HG02759 (cell line): ENCODE results near the gene C1QA.

ENCODE experiments used
- ATAC-seq: cut with Tn5 transposase; IDR thresholded peaks from one replicate; pipeline ENCODE4 v1.9.1; 2021; ENCODE audit warnings: mild to moderate bottlenecking, moderate library complexity; ENCODE audit not compliant: unreplicated experiment

The C1QA gene, protein sequence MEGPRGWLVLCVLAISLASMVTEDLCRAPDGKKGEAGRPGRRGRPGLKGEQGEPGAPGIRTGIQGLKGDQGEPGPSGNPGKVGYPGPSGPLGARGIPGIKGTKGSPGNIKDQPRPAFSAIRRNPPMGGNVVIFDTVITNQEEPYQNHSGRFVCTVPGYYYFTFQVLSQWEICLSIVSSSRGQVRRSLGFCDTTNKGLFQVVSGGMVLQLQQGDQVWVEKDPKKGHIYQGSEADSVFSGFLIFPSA

DNA sequence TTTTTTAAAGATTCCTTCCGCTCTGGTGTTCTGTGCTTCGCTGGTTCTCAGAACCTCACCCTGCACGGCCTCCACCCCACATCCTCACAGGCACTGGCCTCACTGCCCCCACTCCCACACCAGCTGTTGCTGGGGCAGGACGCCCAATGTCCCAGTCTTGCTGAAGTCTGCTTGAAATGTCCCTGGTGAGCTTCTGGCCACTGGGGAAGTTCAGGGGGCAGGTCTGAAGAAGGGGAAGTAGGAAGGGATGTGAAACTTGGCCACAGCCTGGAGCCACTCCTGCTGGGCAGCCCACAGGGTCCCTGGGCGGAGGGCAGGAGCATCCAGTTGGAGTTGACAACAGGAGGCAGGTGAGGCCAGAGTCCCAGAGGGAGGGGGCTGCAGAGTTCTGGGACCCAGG lies at the start of gene C1QA:
Gene C1QA, plus strand, starts transcription at position 276 of the 400 bp plus-strand sequence. CDS start 989 bp downstream, outside the sequence.
- no peak for ATAC-seq

DNA sequence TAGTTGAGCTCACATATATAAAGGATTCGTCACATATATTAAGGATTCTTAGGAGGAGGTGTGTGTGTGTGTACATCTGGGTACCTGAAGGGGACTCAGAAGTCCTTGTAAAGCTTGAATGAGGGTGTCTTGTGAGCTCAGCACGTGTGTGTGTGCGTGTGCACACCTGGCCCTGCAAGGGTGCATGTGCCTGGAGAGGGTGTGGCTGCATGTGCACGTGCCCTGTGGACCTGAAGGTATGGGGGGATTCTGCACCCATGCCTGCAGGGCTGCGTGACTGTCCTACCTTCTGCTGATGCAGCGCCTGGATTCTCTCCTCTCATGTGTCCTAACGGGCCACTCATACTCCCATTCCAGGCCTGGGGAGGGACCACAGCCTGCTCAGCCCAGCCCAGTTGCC lies 49.2 kb upstream of the C1QA start:
- ATAC-seq = no peak

DNA sequence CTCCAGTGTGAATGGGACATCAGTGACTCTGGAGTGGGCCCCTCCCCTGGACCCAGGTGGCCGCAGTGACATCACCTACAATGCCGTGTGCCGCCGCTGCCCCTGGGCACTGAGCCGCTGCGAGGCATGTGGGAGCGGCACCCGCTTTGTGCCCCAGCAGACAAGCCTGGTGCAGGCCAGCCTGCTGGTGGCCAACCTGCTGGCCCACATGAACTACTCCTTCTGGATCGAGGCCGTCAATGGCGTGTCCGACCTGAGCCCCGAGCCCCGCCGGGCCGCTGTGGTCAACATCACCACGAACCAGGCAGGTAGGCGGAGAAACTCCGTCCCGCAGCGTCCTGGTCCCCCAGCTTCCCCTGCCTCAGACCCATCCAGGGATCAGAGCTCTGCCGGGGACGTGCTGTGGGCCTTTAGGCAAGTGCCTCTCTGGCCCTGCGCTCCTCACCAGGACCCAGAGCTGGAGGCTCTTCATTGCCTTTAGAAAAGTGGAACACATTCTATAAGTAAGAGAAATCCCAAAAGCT lies 47.5 kb upstream of the C1QA start:
- ATAC-seq = no peak

DNA sequence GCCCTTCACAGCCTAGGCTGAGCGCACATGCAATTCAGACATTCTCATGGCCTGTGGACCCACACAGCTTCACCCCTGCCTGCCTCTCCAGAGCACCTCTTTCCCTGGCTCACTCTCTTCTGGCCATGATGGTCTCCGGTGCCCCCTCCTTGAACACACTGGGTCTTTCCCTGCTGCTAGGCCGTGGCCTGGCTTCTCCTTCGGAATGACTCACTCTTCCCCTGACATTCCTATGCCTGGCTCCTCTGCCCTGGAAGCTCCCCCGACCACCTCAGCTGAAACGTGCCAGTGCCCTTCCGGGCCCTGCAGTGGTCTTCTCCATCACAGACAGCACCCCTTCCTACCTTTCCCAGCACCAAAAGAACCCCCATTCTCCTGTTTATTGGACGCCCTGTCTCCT lies 44.9 kb upstream of the C1QA start:
- no peak for ATAC-seq

DNA sequence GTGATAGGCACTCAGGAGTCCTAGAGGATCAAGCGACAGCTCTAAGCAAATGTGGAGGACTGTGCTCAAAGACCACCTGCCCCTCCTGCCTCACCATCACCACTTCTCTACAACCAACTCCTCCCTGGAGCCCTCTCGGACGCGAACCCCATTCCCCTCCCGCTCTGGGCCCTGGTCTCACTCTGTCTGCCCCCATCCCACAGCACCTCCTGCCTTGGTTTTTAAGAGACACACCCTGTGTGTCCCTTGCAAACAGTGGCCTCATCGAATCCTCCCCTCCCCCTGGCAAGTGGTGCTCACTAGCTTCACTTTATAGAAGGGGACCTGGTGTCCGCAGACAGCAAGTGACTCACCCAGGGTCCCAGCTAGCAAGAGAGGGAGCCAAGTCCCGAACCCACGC lies 44.4 kb upstream of the C1QA start:
- no peak for ATAC-seq

DNA sequence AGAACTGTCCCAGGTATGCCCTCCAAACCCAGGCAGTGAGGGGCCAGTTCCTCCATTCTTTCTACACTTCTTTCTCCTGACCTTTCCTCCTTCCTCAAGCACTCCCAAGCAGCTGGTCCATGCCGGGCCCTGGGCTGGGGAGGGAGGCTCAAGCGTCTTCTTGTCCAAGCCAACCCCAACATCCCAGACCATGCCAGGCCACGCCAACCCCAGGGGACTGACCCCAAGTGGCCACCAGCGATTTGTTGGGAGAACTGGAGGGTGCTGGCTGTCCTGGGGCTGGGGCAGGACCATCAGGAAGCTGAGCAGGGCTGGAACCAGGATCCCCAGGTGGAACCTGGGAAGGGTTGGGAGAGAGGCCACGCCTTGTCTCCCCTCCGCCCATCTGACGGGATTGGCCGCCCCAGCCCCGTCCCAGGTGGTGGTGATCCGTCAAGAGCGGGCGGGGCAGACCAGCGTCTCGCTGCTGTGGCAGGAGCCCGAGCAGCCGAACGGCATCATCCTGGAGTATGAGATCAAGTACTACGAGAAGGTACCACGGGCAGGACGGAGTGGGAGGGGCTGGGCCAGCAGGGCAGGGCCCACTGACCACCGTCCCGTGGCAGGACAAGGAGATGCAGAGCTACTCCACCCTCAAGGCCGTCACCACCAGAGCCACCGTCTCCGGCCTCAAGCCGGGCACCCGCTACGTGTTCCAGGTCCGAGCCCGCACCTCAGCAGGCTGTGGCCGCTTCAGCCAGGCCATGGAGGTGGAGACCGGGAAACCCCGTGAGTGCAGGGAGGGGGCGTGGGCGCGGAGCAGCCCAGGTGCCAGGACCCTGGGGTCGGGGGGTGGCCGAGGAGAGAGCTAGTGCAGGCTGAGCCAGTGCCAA lies 43.3 kb upstream of the C1QA start:
- no peak for ATAC-seq

DNA sequence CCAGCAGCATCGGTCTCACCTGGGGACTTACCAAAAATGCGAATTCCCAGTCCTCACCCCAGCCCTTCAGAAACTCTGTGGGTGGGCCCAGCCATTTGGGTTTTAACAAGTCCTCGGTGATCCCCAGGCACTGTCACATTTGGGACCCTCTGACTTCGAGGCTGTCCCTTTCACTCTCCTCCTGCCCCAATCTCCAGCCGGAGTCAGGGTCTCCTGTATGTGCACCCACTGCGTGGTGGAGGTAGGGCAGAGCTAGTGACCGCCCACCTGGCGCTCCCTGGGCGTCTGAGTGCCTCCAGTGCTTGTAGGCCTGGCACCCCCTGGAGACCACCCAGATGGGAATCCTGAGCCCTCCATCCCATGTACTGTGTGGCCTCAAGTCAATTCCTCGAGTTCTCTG lies 42.0 kb upstream of the C1QA start:
- no peak for ATAC-seq

DNA sequence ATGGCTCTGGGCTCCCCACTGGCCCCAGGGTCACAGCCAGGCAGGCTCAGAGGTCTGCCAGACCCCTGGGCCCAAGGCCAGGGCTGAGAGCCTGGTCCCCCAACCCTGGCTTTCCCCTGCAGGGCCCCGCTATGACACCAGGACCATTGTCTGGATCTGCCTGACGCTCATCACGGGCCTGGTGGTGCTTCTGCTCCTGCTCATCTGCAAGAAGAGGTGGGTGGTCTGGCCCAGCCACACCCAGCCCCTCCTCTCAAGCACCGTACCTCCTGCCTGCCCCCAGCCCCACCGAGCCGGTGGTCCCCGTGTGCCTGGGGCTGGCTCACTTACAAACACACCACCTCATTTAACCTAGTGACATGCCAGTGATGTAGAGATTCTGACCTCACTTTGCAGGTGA lies 41.3 kb upstream of the C1QA start:
- no peak for ATAC-seq

DNA sequence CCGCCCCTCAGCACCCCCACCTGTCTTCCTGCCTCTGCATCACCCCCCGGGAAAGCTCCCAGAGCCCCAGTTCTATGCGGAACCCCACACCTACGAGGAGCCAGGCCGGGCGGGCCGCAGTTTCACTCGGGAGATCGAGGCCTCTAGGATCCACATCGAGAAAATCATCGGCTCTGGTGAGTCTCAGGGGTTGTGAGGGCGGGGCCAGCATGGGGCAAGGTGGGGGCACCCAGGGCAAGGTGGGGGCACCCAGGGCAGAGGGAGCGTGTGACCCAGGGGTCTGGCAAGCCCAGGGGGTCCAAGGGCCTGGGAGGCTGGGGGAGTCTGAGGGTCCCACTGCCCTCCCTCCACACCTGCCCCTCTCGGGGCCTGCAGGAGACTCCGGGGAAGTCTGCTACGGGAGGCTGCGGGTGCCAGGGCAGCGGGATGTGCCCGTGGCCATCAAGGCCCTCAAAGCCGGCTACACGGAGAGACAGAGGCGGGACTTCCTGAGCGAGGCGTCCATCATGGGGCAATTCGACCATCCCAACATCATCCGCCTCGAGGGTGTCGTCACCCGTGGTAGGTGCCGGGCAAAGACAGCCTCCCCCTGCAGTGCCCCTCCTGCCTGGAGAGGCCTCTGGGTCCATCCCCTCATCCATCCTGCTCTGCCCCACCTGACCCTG lies 39.0 kb upstream of the C1QA start:
- ATAC-seq = no peak

DNA sequence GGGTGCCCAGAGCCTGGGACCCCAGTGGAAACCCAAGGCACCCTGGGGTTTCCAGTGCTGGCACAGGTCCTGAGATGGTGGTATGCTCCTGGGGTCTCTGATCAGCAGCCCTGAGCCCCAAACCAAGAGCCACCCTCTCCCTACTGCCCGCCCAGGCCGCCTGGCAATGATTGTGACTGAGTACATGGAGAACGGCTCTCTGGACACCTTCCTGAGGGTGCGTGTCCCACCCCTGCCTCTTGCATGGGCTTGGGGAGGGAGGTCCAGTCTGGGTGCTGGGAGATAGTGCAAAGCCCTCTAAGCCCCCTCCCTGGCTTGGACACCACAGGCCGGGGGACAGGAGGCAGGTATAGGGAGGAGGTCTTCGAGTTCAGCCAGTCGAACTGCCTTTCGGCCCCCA lies 38.4 kb upstream of the C1QA start:
- ATAC-seq = no peak

DNA sequence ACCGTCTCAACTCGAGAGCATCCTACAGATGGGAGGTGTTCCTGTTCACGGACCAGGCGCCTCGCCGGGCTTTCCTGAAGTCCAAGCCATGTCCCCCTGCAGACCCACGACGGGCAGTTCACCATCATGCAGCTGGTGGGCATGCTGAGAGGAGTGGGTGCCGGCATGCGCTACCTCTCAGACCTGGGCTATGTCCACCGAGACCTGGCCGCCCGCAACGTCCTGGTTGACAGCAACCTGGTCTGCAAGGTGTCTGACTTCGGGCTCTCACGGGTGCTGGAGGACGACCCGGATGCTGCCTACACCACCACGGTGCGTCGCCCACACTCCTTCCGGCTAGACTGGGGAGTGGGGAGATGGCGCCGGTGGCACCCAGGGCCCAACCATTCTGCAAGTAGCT lies 37.7 kb upstream of the C1QA start:
- no peak for ATAC-seq

DNA sequence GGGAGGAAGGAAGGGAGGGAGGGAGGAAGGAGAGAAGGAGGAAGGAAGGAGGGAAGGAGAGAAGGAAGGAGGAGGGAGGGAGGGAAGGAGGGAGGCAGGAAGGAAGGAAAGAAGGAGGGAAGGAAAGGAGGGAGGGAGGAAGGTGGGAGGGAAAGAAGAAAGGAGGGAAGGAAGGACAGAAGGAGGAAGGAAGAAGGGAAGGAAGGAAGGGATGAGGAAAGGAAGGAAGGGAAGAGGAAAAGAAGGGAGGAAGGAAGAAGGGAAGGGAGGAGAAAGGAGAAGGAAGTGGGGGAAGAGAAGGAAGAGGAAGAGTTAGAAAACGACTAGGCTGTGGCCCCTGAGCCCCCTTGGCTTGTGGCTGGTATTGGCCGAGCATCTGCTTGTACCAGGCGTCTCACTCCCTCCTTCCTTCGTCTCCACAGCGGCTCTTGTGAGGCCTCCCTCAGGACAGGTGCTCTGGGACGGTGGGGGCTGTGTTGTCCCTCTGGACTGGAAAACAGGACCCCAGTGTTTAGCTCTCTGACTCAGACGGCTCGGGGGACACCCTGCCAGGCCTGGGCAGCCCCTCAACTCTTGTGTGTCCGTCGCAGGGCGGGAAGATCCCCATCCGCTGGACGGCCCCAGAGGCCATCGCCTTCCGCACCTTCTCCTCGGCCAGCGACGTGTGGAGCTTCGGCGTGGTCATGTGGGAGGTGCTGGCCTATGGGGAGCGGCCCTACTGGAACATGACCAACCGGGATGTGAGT lies 36.2 kb upstream of the C1QA start:
- no peak for ATAC-seq

DNA sequence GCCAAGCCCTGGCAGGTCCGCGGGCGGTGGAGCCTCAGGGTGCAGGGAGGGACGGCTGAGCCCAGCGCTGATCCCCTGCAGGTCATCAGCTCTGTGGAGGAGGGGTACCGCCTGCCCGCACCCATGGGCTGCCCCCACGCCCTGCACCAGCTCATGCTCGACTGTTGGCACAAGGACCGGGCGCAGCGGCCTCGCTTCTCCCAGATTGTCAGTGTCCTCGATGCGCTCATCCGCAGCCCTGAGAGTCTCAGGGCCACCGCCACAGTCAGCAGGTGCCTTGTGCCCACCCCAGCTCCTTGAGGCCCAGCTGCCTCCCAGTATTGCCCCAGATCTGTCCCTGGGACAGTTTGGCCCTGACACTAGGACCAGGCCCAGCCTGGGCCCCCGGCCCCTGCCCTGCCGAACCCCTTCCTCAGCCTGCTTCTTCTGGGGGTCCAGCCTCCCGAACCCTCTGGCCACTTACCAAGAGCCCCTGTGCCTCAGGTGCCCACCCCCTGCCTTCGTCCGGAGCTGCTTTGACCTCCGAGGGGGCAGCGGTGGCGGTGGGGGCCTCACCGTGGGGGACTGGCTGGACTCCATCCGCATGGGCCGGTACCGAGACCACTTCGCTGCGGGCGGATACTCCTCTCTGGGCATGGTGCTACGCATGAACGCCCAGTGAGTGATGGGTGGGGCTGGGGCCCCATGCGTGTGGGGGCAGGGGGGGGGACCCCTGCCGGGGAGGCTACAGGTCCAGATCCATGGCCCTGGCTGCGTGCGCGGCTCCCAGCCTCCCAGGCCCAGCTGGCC lies 35.4 kb upstream of the C1QA start:
- ATAC-seq = no peak

DNA sequence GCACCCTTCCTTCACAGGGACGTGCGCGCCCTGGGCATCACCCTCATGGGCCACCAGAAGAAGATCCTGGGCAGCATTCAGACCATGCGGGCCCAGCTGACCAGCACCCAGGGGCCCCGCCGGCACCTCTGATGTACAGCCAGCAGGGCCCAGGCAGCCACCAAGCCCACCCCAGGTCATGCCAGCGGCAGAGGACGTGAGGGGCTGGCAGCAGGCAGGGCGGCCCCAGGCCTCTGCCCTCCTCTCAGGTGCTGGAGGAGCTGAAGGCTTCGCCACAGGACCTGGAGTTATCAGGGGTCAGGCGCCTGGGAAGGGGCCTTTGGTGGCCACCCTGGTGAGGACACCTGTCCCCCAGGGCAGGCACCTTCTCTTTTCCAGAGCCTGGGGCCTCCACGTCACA lies 34.8 kb upstream of the C1QA start:
- no peak for ATAC-seq

DNA sequence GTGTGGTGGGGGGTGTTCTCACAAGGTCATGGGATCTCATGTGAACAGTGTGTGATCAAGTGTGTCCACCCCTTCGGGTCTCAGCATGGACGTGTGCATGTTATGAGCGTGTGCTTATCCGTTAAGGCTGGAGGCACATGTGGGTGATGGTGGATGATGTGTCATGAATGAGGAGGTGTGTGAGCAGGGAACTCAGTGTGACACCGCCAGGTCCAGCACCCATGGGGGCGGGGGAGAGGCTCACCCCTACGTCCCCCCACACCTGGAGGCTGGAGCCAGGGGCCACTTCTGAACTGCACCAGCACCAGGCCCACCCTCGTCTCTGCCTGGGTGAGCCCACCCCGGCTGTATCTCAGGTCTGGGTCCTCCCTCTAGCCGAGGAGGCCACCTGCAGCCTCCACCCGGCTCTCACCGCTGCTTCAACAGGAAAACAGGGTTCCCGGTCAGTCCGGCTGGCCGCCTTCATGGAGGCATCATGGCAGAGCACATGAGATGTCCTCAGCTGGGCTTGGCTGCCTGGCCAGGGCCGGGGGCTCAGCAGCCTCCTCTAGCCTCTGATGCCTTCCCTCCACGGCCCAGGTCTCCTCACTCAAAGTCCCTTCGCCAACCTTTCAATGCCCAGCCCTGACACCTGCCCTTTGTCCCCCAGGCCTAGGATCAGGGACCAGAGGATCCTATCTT lies 34.2 kb upstream of the C1QA start:
- no peak for ATAC-seq

DNA sequence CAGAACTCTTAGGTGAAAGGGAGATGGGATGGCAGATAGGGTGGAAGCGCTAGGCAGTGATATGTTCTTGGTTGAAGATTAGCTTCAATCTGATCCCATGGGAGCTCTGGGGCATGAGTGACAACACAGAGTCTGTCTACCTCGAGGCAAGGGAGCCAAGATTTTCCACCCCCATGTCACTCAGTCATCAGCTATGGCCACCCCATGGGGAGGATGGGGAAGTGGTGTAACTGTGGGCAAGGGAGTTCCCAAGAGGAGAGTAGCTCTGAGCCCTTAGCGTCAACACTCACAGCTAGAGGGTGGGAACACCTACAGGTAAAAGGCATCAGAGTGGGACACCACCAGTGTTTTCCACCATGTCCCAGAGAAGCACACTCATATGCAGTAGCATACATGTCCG lies 30.3 kb upstream of the C1QA start:
- ATAC-seq = no peak

DNA sequence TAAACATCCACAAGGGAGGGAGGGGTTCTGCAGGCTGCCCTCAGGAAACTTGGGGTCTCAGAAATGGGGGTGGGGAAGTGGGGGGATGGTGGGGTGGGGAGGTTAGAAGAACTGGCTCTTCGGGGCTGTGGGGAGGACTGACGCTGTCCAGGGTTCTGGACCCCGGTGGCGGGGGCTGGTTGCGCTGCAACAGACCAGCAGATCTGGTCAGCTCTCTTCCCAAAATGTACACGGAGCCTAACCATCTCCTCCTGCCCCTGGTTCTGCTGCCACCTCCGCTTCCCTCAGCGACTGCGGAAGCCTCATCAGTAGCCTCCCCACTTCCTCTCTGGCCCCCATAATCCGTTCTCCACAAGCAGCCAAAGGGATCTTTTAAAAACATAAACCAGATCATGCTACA lies 29.3 kb upstream of the C1QA start:
- ATAC-seq = no peak

DNA sequence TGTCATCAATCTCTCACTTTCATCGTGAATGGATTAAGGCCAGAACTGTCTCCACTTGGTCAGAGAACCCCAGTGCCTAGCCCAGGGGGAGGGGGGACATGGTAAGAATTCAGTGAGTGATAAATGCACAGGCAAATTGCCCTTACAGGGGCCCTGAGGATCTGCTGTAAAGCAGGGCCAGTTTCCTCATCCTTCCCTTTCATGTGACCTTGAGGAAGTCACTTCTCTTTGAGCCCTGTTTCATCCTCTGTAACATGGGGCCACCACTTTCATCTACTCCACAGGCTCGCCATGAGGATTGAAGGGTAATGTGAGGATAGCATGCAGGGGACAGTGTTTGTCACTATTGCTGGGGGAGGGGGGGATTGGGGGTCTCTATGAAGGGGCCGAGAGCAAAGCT lies 28.1 kb upstream of the C1QA start:
- no peak for ATAC-seq

DNA sequence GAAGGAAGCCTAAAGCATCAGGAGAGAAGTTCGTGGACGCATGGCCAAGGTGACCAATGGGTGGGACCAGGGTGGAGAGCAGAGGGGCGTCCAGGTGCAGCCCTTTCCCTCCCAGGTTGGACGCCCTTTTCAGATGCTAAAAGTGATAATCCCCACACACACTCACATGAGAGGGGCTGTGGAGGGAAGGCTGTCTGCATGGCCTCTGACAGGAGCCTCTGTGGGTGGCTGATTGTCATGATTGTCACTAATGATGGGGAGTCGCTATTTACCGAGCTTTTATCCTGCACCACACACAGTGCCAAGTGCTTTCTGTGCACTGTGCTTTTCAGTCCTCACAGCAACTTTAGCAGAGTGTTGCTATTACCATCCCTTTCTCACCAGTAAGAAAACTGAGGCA lies 27.1 kb upstream of the C1QA start:
- no peak for ATAC-seq

DNA sequence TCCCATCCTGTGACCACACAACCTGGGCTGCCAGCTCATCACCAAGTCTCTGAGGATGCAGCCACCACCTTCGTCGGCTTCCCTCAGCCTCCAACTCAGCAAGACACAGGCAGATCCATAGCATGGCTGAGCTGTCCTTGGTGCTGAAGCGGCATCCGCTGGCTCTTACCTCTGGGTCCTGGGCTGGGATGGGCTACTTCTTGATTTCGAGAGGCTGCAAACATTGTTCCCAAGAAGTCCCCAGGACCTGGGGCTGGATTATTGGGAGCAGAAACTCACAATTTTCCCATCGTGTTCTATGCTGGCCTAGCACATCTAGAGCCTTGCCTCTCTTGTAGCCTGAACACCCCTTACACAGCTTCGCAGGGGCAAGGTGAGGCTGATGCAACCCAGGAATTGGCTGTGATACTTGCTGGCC lies 24.9 kb upstream of the C1QA start:
- no peak for ATAC-seq
